ENCODE measurements around the gene PDXDC1.
A peak's percentile ranks its signal among the peaks of the same experiment; 100 is the strongest.
"Not testable (repeated sequence)": the region's sequence is repeated elsewhere in the genome, so short reads cannot be mapped to it uniquely, and the experiment has no call there.

The PDXDC1 gene

GRCh38 chr16:15130256-15130932 lies 155.6 kb downstream of the PDXDC1 start:
- not testable (repeated sequence) for ATAC-seq (replicated peaks); H3K9me3 Mint-ChIP-seq; H3K36me3 Mint-ChIP-seq; H3K27ac Mint-ChIP-seq; H3K27me3 Mint-ChIP-seq; H3K4me3 Mint-ChIP-seq; H3K4me1 Mint-ChIP-seq; DNase-seq

GRCh38 chr16:15130943-15131700 lies 156.3 kb downstream of the PDXDC1 start:
- ATAC-seq (replicated peaks); H3K9me3 Mint-ChIP-seq; H3K4me3 Mint-ChIP-seq; H3K36me3 Mint-ChIP-seq; DNase-seq; H3K27me3 Mint-ChIP-seq; H3K4me1 Mint-ChIP-seq: not testable (repeated sequence)
- peak overlapping the region; percentile 14 for H3K27ac Mint-ChIP-seq

GRCh38 chr16:15132719-15133428 lies 158.0 kb downstream of the PDXDC1 start:
- H3K4me1 Mint-ChIP-seq; H3K36me3 Mint-ChIP-seq; H3K4me3 Mint-ChIP-seq; ATAC-seq (replicated peaks); DNase-seq; H3K9me3 Mint-ChIP-seq; H3K27me3 Mint-ChIP-seq; H3K27ac Mint-ChIP-seq: not testable (repeated sequence)

GRCh38 chr16:15133554-15133953 lies 158.7 kb downstream of the PDXDC1 start:
- H3K4me3 Mint-ChIP-seq; DNase-seq; H3K27me3 Mint-ChIP-seq; ATAC-seq (replicated peaks); H3K36me3 Mint-ChIP-seq; H3K4me1 Mint-ChIP-seq; H3K9me3 Mint-ChIP-seq; H3K27ac Mint-ChIP-seq: not testable (repeated sequence)

- H3K36me3 Mint-ChIP-seq: not testable (repeated sequence)
Measured at GRCh38 chr16:15134752-15135482, 160.1 kb downstream of the PDXDC1 start.

GRCh38 chr16:15135483-15136360 lies 160.9 kb downstream of the PDXDC1 start:
- not testable (repeated sequence) for ATAC-seq (replicated peaks); H3K27me3 Mint-ChIP-seq; H3K4me1 Mint-ChIP-seq; H3K36me3 Mint-ChIP-seq; H3K9me3 Mint-ChIP-seq; DNase-seq; H3K27ac Mint-ChIP-seq; H3K4me3 Mint-ChIP-seq

More at GRCh38 chr16:15134752-15135482, 160.1 kb downstream of the PDXDC1 start:
- not testable (repeated sequence) for H3K27ac Mint-ChIP-seq; H3K27me3 Mint-ChIP-seq; H3K9me3 Mint-ChIP-seq; ATAC-seq (replicated peaks); H3K4me3 Mint-ChIP-seq; H3K4me1 Mint-ChIP-seq; DNase-seq

- not testable (repeated sequence) for DNase-seq; H3K36me3 Mint-ChIP-seq; H3K4me3 Mint-ChIP-seq; ATAC-seq (replicated peaks); H3K27ac Mint-ChIP-seq; H3K27me3 Mint-ChIP-seq; H3K9me3 Mint-ChIP-seq; H3K4me1 Mint-ChIP-seq
Measured at GRCh38 chr16:15137514-15137913, 162.7 kb downstream of the PDXDC1 start.

GRCh38 chr16:15140444-15141365 lies 165.9 kb downstream of the PDXDC1 start:
- H3K27ac Mint-ChIP-seq; H3K27me3 Mint-ChIP-seq; DNase-seq; H3K9me3 Mint-ChIP-seq; ATAC-seq (replicated peaks); H3K4me3 Mint-ChIP-seq; H3K36me3 Mint-ChIP-seq: not testable (repeated sequence)
- H3K4me1 Mint-ChIP-seq: peaks cover 6 to 17% of the 10 kb centered on the region in 2 donors

- peak overlapping the region; percentile 42 for H3K27ac Mint-ChIP-seq
- DNase-seq: no peak
- no peaks in the 10 kb centered on the region for H3K9me3 Mint-ChIP-seq
- H3K27me3 Mint-ChIP-seq: no peaks in the 10 kb centered on the region
- no peak for ATAC-seq (replicated peaks)
- peaks cover 6 to 17% of the 10 kb centered on the region in 2 donors for H3K4me1 Mint-ChIP-seq
- H3K36me3 Mint-ChIP-seq: peaks cover 0 to 7% of the 10 kb centered on the region in 2 donors
- H3K4me3 Mint-ChIP-seq: no peak overlapping the region
Measured at GRCh38 chr16:15141586-15141985, 166.8 kb downstream of the PDXDC1 start.

GRCh38 chr16:15142107-15142890 lies 167.5 kb downstream of the PDXDC1 start:
- not testable (repeated sequence) for H3K4me3 Mint-ChIP-seq; ATAC-seq (replicated peaks); DNase-seq; H3K9me3 Mint-ChIP-seq; H3K27ac Mint-ChIP-seq; H3K27me3 Mint-ChIP-seq; H3K36me3 Mint-ChIP-seq
- peaks cover 8 to 17% of the 10 kb centered on the region in 2 donors for H3K4me1 Mint-ChIP-seq

GRCh38 chr16:15142891-15143600 lies 168.2 kb downstream of the PDXDC1 start:
- H3K36me3 Mint-ChIP-seq; H3K4me3 Mint-ChIP-seq; H3K9me3 Mint-ChIP-seq; H3K27me3 Mint-ChIP-seq; DNase-seq; ATAC-seq (replicated peaks); H3K27ac Mint-ChIP-seq: not testable (repeated sequence)
- H3K4me1 Mint-ChIP-seq: peaks cover 9 to 17% of the 10 kb centered on the region in 2 donors

All from stimulated activated naive B cell treated with anti-CD40 and anti-IgM and Interleukin-4, amounts not matched to agents 10 μg/mL and 1 μg/mL and 100 μg/mL, for 72 hours (primary cell).